HG03558 (cell line): ENCODE results near the gene SPPL2B.

ENCODE experiments used
- ATAC-seq: cut with Tn5 transposase; IDR thresholded peaks from one replicate; pipeline ENCODE4 v1.9.1; 2021; ENCODE audit warnings: moderate number of reproducible peaks; ENCODE audit not compliant: unreplicated experiment; ENCODE audit errors: extremely low read depth

SPPL2B gene

GRCh38 chr19:2399582-2399981 is 71.1 kb downstream of the SPPL2B start:
- ATAC-seq = no peak
